ENCODE results near the gene FRMD5.

DNA sequence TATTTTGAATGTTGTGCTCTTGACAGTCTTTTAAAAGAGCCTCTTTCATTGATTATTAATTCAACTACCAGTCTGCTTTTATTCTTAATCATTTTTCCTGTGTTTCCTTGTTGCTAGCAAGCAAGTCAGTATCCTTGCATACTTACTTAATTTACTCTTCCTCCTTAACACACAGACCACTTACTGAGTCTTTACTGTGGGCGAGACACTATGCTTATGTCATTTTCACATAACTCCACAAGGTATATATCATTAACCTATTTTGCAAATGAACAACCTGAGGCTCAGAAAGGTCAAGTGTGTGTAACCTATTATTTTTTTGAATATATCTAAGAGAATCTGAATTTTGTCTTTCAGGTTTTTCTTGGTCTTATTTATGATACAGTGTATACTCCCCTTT lies 237.3 kb downstream of the FRMD5 start:
- TF ChIP-seq CTCF (IDR thresholded peaks at IDR 0.05) (no peak), POLR2A (IDR thresholded peaks at IDR 0.05) (no peak)
